Measurements from ENCODE around the gene PRAC2.
"Not testable (repeated sequence)": the region's sequence is repeated elsewhere in the genome, so short reads cannot be mapped to it uniquely, and the experiment has no call there.

The PRAC2 gene

GRCh38 chr17:48722915-48723422, at the start of gene PRAC2:
Gene PRAC2, plus strand, starts transcription at chr17:48723185. Its CDS starts 1,226 bp downstream, at chr17:48724411.
- no peak for DNase-seq

- DNase-seq = no peak
Observed at GRCh38 chr17:48676963-48677558, 45.9 kb upstream of the PRAC2 start.

GRCh38 chr17:48678141-48678971, 44.6 kb upstream of the PRAC2 start:
- DNase-seq = peak; percentile 61

- DNase-seq = no peak
Observed at GRCh38 chr17:48679385-48680096, 43.4 kb upstream of the PRAC2 start.

- no peak for DNase-seq
Observed at GRCh38 chr17:48681609-48682008, 41.4 kb upstream of the PRAC2 start.

- DNase-seq = no peak
Observed at GRCh38 chr17:48690655-48691054, 32.3 kb upstream of the PRAC2 start.

- no peak for DNase-seq
Observed at GRCh38 chr17:48692049-48692448, 30.9 kb upstream of the PRAC2 start.

- DNase-seq = no peak
Observed at GRCh38 chr17:48693178-48693577, 29.8 kb upstream of the PRAC2 start.

GRCh38 chr17:48701864-48702532, 21.0 kb upstream of the PRAC2 start:
- no peak for DNase-seq

- no peak for DNase-seq
Observed at GRCh38 chr17:48704361-48705248, 18.4 kb upstream of the PRAC2 start.

GRCh38 chr17:48711128-48711527, 11.9 kb upstream of the PRAC2 start:
- DNase-seq = no peak

- DNase-seq = no peak
Observed at GRCh38 chr17:48715496-48716399, 7.2 kb upstream of the PRAC2 start.

- DNase-seq = not testable (repeated sequence)
Observed at GRCh38 chr17:48716549-48716948, 6.4 kb upstream of the PRAC2 start.

- no peak for DNase-seq
Observed at GRCh38 chr17:48717367-48718226, 5.4 kb upstream of the PRAC2 start.

GRCh38 chr17:48718227-48718760, 4.7 kb upstream of the PRAC2 start:
- DNase-seq = no peak

- DNase-seq = no peak
Observed at GRCh38 chr17:48718761-48719641, 4.0 kb upstream of the PRAC2 start.

- no peak for DNase-seq
Observed at GRCh38 chr17:48719642-48720265, 3.2 kb upstream of the PRAC2 start.

All from stimulated activated naive CD4-positive, alpha-beta T cell treated with Interleukin-2 at 50 U/mL for 16 hours (primary cell).